CD4-positive, alpha-beta T cell (primary cell): ENCODE data around the gene ZNRF1. TPM values are rescaled to one million over a fixed set of nuclear protein-coding genes. Genes with fewer than 3 reads are reported as not detected.
A peak's percentile ranks its signal among the peaks of the same experiment; 100 is the strongest.

Experiments
- ATAC-seq: fragments of 200-7000 bp; cut with Tn5 transposase; one replicate; pipeline ENCODE4 v1.10.0; 2022; ENCODE audit warnings: mild to moderate bottlenecking; ENCODE audit not compliant: poor library complexity
- CTCF ChIA-PET: fragments of 350-600 bp; sonication (Branson Sonifier 250); formaldehyde crosslinking; loops from one replicate; lab custom pipeline; 2021; ENCODE audit warnings: antibody characterized with exemption, inconsistent platforms; lab: Charles Lee
- POLR2A ChIA-PET: fragments of 350-600 bp; sonication (Branson Sonifier 250); formaldehyde crosslinking; loops from one replicate; lab custom pipeline; 2021; ENCODE audit warnings: antibody characterized with exemption, inconsistent platforms; lab: Charles Lee
- DNase-seq, 14 experiments: peaks; one replicate each; pipeline ENCODE4 v3.0.0-alpha.2; 2013 to 2020; ENCODE audit warnings: mixed read lengths in 2 of 14
- H3K27ac ChIP-seq, 2 donors: one replicate each; pipeline versions ENCODE4 v1.5.1 to v1.7.0; 2013; ENCODE audit warnings: low read length in 2 of 2, low read depth in 1 of 2, mild to moderate bottlenecking in 1 of 2
- H3K27me3 ChIP-seq, 2 experiments: 1 replicate in 1 of 2; 2 replicates in 1 of 2; pipeline versions ENCODE4 v1.6.1 to v1.7.0; 2013; ENCODE audit warnings: low read length in 2 of 2, control low read depth in 1 of 2, mild to moderate bottlenecking in 1 of 2, moderate library complexity in 1 of 2; ENCODE audit not compliant: insufficient read depth in 2 of 2, control insufficient read depth in 1 of 2
- H3K36me3 ChIP-seq: one replicate; pipeline ENCODE4 v1.6.1; 2013; ENCODE audit warnings: low read length, control low read depth; ENCODE audit not compliant: insufficient read depth
- H3K4me1 ChIP-seq: one replicate; pipeline ENCODE4 v1.6.1; 2013; ENCODE audit warnings: low read length, control low read depth; ENCODE audit not compliant: insufficient read depth
- H3K4me3 ChIP-seq: one replicate; pipeline ENCODE4 v1.5.1; 2013; ENCODE audit warnings: mild to moderate bottlenecking, low read length, moderate library complexity
- H3K9me3 ChIP-seq, 2 experiments: 1 replicate in 1 of 2; 2 replicates in 1 of 2; pipeline versions ENCODE4 v1.6.1 to v1.7.0; 2013; ENCODE audit warnings: low read length in 2 of 2, mild to moderate bottlenecking in 2 of 2, control low read depth in 1 of 2, moderate library complexity in 1 of 2; ENCODE audit not compliant: control insufficient read depth in 1 of 2, insufficient read depth in 1 of 2
- H3K27ac Mint-ChIP-seq: one replicate; pipeline ENCODE4 v1.8.0; 2020; ENCODE audit warnings: mixed read lengths
- H3K27me3 Mint-ChIP-seq: one replicate; pipeline ENCODE4 v1.8.0; 2021; ENCODE audit warnings: mixed read lengths
- H3K36me3 Mint-ChIP-seq: one replicate; pipeline ENCODE4 v1.8.0; 2021; ENCODE audit warnings: low read depth, mixed read lengths
- H3K4me1 Mint-ChIP-seq: one replicate; pipeline ENCODE4 v1.8.0; 2021; ENCODE audit warnings: low read depth, mixed read lengths
- H3K4me3 Mint-ChIP-seq: one replicate; pipeline ENCODE4 v1.8.0; 2020; ENCODE audit warnings: mild to moderate bottlenecking, mixed read lengths
- H3K9me3 Mint-ChIP-seq: one replicate; pipeline ENCODE4 v1.8.0; 2020; ENCODE audit warnings: mixed read lengths
- intact Hi-C, 2 experiments: fragments of 100-400 bp; cut with DNase I in 1 of 2; cut with micrococcal nuclease in 1 of 2; formaldehyde crosslinking; loops; one replicate each; pipeline versions ENCODE4 v1.15.1 to v1.9.0; 2023 to 2025; cut with DNase I, micrococcal nuclease
- total RNA-seq, 174 experiments: library from RNA in 2 of 174; stranded (reverse) in 2 of 174; gene quantifications; one replicate each; pipeline ENCODE4 v1.2.3 and lab custom pipeline; 2021 to 2026
- TF ChIP-seq, protein P1 (sequence below): fragments of 200-600 bp; IDR thresholded peaks from one replicate; pipeline ENCODE4 v1.8.0; 2022; ENCODE audit warnings: antibody characterized with exemption, mild to moderate bottlenecking

Gene ZNRF1
- total RNA-seq, 2 experiments from 2014 or later: 2.8 to 4.0 TPM

DNA sequence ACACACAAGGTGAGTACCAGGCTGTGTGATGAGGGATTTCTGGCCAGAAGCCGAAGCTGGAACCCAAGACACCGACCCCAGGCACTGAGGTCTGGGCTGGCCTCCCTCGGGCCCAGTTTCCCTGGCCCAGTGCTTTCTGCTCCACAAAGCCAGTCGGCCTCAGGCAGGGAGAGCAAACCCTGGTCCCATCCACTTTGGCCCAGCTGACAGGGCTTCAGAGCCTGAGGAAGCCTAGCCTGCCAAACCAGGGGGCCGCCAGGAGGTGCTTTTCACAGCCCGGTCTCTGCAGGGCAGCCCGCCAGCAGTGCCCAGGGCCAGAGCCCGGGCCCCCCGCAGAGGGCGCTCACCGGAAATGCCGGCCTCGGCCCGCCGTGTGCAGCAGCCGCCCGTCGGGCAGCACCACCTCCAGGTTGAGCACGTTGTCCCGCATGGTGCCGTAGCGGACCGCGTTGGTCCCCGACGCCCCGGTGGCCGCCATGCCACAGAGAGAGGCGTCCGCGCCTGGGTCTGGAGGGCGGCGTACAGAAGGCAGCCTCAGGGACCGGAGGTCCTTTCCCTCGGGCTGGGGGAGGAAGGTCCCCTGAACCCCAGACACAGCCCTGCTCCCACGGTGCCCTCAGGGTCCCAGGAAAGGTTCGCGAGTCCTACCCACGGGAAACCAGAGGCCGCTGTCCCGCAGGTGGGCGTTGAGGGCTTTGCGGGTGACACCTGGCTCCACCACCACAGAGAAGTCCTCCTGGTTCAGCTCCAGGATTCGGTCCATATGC lies 115.5 kb downstream of the ZNRF1 start:
- ATAC-seq (no peak), DNase-seq (no peak)
- Histone ChIP-seq H3K36me3 (no peaks in the 10 kb centered on the region), H3K4me3 (no peak overlapping the region), H3K9me3 (peaks cover 0 to 5% of the 10 kb centered on the region in 2 experiments), H3K27me3 (peaks cover 4 to 9% of the 10 kb centered on the region in 2 experiments), H3K4me1 (peaks cover 32% of the 10 kb centered on the region), H3K27ac (no peak overlapping the region)
- Mint-ChIP-seq H3K27ac (no peak overlapping the region), H3K4me1 (peaks cover 22% of the 10 kb centered on the region), H3K4me3 (no peak overlapping the region), H3K9me3 (no peaks in the 10 kb centered on the region), H3K36me3 (no peaks in the 10 kb centered on the region), H3K27me3 (peaks cover 11% of the 10 kb centered on the region)
- ChIA-PET CTCF (no interaction called here), POLR2A (no interaction called here)
- intact Hi-C loops: no loop called here
- TF ChIP-seq, protein P1, sequence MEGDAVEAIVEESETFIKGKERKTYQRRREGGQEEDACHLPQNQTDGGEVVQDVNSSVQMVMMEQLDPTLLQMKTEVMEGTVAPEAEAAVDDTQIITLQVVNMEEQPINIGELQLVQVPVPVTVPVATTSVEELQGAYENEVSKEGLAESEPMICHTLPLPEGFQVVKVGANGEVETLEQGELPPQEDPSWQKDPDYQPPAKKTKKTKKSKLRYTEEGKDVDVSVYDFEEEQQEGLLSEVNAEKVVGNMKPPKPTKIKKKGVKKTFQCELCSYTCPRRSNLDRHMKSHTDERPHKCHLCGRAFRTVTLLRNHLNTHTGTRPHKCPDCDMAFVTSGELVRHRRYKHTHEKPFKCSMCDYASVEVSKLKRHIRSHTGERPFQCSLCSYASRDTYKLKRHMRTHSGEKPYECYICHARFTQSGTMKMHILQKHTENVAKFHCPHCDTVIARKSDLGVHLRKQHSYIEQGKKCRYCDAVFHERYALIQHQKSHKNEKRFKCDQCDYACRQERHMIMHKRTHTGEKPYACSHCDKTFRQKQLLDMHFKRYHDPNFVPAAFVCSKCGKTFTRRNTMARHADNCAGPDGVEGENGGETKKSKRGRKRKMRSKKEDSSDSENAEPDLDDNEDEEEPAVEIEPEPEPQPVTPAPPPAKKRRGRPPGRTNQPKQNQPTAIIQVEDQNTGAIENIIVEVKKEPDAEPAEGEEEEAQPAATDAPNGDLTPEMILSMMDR: no peak

DNA sequence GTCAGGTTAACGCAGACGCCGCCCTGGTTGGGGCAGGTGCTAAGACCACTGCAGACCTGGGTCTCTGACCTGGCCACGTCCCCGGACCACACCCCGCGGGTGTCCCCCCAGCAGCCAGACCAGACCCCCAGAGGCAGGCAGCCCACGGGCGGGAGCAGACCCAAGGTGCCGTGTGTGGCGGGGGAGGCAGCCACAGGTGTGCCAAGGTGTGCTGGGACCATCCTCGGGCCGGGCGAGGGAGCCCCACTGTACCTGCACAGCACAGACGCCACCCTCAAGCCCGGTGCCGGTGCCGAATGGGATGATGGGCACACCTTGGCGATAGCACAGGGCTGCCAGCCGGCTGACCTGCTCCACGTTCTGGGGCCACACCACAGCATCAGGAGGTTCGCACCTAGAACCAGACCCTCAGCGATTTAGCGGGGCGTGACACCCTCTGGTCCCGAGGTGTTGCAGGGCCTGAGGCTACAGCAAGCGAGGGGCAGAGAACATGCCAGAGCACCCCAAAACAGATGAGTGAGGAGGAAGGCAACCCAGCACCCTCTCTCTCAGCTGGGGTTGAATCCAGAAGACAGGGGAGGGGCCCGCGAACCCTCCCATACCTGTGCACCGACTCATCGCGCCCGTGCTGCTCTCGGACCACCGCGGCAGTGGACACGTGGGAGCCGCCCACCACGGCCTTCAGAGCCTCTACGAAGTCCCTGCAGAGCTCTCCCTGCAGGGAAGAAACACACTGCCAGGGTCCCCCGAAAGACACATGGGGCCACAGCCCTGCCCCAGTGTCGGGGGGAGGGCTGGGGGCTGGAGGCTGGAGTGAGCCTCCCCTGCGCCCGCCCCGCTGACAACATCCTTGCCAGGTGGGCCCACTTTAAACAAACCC lies 116.4 kb downstream of the ZNRF1 start:
- no peak overlapping the region for H3K4me3 ChIP-seq
- Mint-ChIP-seq H3K36me3 (no peaks in the 10 kb centered on the region), H3K27ac (no peak overlapping the region), H3K4me3 (no peak overlapping the region), H3K4me1 (peaks cover 14% of the 10 kb centered on the region), H3K9me3 (no peaks in the 10 kb centered on the region), H3K27me3 (peaks cover 11% of the 10 kb centered on the region)
- ChIA-PET POLR2A (no interaction called here), CTCF (no interaction called here)
- TF ChIP-seq, protein P1: no peak
- peaks cover 4 to 9% of the 10 kb centered on the region in 2 experiments for H3K27me3 ChIP-seq
- DNase-seq: no peak
- H3K4me1 ChIP-seq: peaks cover 23% of the 10 kb centered on the region
- no peak overlapping the region for H3K27ac ChIP-seq
- H3K9me3 ChIP-seq: peaks cover 0 to 5% of the 10 kb centered on the region in 2 experiments
- no peaks in the 10 kb centered on the region for H3K36me3 ChIP-seq
- intact Hi-C loops: no loop called here
- ATAC-seq: no peak

DNA sequence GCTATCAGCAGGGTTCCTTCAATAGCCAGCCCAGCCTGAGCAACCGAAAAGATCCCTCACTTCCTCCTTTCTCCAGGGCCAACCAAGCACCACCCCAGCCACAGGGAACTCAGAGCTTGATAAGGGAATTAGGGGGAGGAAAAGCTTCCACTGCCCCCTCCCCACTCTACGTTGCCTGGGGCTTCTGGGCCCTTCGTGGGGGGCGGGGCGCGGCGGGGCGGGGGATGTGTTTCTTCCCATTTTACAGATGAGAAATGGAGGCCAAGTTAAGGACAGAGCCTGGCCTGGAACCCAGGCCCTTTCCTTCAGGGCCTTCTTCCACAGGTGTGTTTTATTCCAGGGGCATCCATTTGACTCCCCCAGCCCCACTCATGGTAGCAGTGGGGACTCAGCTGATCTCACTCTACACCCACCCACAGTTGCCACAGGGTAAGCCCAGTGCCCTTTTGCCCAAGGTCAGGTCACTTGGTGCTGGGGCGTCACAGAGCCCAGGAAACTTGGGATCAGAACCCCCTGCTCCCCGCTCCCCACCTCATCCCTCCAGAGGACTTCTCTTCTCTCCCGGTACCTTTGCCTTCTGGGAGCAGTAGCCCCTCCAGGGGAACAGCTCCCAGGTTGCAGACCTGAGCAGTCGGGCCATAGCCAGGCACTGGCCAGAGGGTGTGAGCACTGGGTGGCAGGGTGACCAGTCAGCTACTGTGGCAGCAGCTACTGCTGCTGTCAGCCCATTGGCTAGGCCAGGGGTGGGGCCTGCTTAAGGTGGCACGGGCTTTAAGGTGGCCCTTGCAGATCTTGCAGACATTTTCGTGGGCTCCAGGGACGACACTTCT lies 117.5 kb downstream of the ZNRF1 start, which contains the start of gene LDHD:
LDHD (minus strand) TSS at position 700 of the 830 bp plus-strand sequence; CDS start at position 640, 60 bp downstream.
- no peak within 1 kb of the TSS for H3K4me3 Mint-ChIP-seq

More for the DNA sequence above, 117.5 kb downstream of the ZNRF1 start, which contains the start of gene LDHD:
- peaks cover 4 to 9% of the 10 kb centered on the region in 2 experiments for H3K27me3 ChIP-seq
- POLR2A ChIA-PET: no interaction called here
- H3K9me3 Mint-ChIP-seq: no peaks in the 10 kb centered on the region
- no peaks in the 10 kb centered on the region for H3K36me3 Mint-ChIP-seq
- CTCF ChIA-PET: no interaction called here
- no peaks in the 10 kb centered on the region for H3K36me3 ChIP-seq
- peak within 1 kb of the TSS; percentile 7 for H3K4me3 ChIP-seq
- peaks cover 11% of the 10 kb centered on the region for H3K27me3 Mint-ChIP-seq
- DNase-seq (peak in 2 of 14 experiments; percentile 28 to 33), ATAC-seq (no peak)
- peaks cover 12% of the 10 kb centered on the region for H3K4me1 ChIP-seq
- intact Hi-C loops: no loop called here
- TF ChIP-seq, protein P1: no peak
- H3K27ac ChIP-seq: no peak within 1 kb of the TSS
- no peak within 1 kb of the TSS for H3K27ac Mint-ChIP-seq
- peaks cover 2% of the 10 kb centered on the region for H3K4me1 Mint-ChIP-seq
- H3K9me3 ChIP-seq: peaks cover 2 to 9% of the 10 kb centered on the region in 2 experiments
